Fibroblast of the conjunctiva (primary cell): Measurements from ENCODE around the gene AIP.

Experiments
- DNase-seq: peaks from one replicate; pipeline ENCODE4 v3.0.0-alpha.2; 2010; ENCODE audit warnings: low read depth

AIP gene

GRCh38 chr11:67534070-67534679, 51.3 kb downstream of the AIP start:
- no peak for DNase-seq

GRCh38 chr11:67535561-67535960, 52.7 kb downstream of the AIP start:
- DNase-seq: no peak

GRCh38 chr11:67538306-67538705, 55.5 kb downstream of the AIP start:
- DNase-seq: no peak

DNA sequence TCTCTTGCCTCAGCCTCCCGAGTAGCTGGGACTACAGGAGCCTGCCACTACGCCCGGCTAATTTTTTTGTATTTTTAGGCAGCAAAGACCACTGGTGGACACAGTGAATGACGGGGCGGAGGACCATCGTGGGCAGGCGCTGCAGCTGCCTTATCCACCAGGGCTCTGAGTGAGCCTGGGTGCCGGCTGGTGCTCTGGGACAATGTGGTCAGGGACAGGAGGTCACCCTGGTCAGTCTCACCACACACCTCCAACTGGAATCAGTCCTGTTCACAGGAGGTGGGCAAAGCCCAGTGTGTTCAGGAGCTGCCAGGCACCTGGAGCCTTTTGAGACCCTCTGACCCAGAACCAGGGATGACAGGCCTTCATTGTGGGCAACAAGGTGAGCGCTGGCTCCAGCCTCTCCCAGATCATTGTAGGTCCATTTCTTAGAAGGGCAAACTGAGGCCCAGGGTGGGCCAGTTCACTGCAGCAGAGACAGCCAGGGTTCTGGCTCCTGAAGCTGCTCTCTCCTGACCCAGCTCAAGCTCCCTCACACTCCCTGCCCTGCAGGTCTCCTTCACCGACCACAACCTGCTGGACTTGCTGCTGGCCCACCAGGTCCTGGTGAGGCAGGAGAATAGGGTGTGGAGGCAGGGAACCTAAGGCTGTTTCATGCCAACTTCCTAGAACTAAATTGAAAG, 56.1 kb downstream of the AIP start:
- no peak for DNase-seq

- DNase-seq: no peak
These were observed 56.7 kb downstream of the AIP start for GRCh38 chr11:67539550-67539949.
